Fibroblast of gingiva (primary cell): ENCODE measurements around the gene MRPL45.

ENCODE experiments used
- DNase-seq: peaks from one replicate; pipeline ENCODE4 v3.0.0-alpha.2; 2011; ENCODE audit warnings: low read depth

Gene MRPL45

DNA sequence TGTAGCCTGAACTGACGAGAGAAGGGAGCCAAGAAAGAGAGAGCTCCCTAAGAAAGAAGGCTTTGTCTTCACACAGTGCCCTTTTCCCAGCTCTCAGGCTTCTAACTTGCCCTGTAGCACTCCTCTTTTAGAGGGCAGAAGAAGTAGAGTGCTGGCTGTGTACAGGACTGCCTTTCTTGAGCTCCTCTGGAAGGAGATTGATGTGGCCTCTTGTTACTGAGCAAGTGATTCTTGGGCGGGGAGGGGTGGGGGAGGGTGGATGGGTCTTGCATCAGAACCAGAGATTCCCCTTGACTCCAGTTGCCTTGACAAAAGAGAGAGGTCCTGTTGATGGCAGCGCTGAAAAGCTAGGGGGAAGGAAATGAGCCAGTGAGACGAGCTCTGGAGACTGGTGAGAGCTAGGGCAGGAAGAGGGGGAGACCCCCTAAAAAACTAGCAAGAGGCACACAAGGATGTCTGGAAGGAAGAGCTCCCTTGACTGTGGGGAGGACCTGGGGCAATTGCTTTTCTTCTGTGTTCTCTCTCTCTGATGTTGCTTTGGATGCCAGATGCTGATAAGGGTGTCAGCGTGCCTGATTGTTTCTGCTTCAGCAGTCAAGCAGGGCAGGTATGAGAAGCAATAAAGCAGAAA, 28.4 kb downstream of the MRPL45 start:
- no peak for DNase-seq

- no peak for DNase-seq
These were observed 30.2 kb downstream of the MRPL45 start for GRCh38 chr17:38326996-38327792.

DNA sequence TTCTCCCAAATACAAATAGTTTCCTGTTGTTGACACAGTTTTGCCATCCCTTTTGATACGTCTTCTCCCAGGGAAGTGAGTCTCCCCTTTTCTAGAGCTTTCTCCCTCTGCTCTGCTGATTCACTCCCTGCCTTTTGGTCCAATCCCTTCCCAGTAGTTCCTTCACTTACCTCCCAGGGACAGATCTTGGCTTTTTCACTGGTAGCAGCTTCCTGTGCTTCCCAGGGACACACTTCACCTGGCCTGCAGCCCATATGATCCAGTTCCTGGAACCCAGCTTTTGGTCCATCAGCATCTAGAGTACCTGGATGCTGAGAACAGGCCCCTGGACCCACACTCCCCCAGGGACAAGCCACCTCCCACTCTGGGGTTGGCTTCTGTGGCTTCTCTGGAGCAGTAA, 31.0 kb downstream of the MRPL45 start:
- no peak for DNase-seq

GRCh38 chr17:38328620-38329019, 31.7 kb downstream of the MRPL45 start:
- no peak for DNase-seq

DNA sequence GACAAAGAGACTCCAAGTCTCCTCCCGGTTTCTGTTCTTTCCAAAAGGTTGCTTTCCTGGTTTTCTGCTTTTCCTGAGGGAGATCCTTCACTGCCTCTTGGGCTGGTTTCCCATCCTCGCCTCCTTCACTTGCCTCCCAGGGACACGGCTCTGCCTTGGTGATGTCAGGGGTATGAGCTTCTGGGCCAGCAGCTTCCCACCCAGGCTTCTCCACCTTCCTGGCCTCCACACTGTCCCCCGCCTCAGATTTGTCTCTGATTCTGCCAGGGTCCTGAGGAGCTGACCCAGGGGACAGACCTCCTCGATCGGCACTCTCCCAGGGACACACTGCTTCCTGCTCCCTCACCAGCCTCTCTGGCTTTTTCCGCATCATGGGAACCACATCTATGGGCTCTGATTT, 32.3 kb downstream of the MRPL45 start:
- DNase-seq: no peak

DNA sequence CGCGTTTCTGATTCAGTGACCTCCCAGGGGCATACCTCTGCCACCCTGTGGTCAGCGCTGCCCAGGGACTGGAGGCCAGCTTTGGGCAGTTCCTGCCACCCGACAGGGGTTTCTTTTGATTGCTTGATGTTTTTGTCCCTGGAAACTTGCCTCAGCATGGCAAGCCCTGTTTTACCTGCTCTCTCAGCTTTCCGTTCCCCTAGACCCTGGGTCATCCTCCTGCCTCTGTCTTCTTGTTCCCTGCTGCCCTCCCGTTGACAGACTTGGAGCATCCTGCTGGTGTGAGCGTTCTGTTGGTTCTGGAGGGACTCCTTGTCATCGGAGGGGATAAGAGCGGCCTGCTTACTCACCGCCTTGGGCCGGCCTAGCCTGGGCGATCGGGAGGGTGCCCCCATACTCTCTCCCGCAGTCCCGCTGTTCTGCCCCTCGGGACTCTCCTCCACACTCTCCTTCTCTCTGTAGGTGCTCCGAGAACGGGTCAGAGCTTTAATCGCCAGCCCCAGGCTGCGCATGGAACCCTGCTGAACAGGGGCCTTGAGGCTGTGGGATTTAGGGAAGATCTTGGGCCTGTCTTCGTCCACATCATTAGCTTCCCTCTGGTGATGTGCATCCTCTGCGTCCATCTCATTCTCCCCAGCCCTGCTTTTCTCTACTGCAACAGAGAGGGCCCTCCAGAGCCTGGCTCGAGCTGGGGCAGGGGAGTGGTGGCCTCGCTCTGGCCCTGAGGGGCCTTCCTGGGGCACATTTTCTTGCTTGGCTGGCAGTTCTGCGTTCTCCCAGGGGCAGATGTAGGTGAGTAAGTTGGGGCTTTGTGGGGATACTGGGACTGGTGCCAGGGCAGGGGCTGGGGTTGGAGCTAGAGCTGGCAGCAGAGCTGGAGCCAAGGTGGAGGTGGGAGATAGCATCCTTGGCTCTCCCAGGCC, 33.1 kb downstream of the MRPL45 start:
- no peak for DNase-seq

GRCh38 chr17:38330941-38331411, 34.0 kb downstream of the MRPL45 start:
- no peak for DNase-seq

- DNase-seq: no peak
These were observed 35.8 kb downstream of the MRPL45 start for GRCh38 chr17:38332735-38333134.

- DNase-seq: no peak
These were observed 36.8 kb downstream of the MRPL45 start for GRCh38 chr17:38333635-38334295.

DNA sequence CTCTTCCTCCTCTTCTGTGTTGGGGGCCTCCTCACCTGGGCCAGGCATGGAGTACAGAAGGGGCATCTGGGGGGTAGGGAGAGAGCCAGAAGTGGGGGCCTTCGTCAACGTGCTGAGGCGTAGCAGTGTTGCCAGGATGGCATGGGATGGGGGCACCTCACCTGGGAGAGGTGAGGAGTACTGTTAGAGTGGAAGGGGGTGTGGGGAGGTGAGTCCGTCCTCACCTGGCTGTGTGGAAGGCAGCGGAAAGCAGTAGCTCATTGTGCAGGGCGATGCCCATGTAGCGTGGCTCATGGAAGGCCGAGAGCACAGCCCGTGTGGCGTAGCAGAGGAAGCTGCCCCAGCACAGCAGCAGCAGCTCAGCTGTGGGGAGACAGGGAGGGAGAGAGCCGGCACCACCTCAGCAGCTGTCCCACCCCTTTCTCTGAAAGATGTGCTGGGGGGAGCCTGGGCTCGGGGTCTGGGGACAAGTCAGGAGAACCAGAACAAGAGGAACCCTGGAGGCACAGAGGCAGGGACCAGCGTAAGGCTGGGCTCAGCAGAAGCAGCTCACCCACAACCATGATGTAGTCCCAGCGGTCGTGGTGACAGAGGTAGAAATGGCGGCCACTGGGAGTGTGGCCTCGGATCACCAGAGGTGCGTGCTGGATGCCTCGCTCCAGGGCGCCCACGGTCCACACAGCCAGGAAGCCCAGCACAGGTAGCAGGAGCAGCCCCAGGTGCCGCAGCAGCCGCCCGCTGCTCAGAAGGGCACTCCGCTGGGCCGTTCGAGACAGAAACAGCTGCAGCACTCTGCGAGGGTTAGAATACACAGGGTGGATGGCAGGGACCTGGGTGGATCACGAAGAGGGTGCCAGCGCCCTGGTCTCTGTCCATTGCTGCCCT, 37.8 kb downstream of the MRPL45 start:
- DNase-seq: no peak

DNA sequence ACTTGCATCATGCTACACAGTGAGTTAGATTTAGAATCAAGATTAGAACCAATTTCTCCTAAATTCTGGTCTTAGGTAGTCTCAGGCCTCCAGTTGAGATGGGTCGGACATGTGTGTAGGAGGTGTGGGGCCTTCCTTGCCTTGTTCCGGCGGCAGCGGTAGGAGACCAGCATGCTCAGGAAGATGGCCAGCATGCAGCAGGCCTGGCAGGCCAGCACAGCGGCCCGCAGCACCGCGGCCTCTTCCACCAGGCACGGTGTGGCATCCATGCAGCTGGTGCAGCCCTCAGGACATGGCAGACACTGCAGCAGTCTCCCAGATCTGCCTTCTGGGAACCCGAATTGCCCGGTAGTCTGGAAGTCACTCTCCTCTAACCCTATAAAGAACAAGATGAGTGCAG, 39.9 kb downstream of the MRPL45 start:
- no peak for DNase-seq

GRCh38 chr17:38338053-38338452, 41.1 kb downstream of the MRPL45 start:
- DNase-seq: no peak

DNA sequence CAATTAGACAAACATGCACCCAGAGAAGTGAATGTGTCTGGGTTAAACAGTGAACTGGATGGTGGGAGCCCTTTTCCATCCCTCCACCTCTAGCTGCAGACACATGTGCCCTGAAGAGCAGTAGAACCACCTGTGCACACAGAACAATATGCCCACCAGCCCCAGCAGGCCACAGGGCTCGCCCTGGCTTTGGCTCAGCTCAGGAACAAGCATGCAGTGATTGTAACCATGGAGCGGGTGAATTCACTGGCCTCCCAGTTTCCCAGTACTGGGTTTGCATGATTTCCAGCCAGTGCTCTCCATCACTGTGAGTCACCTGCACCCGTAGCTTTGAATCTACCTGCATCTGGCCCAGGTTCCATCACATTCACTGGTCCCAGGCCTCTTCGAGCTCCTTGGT, 41.6 kb downstream of the MRPL45 start:
- DNase-seq: no peak

- DNase-seq: no peak
These were observed 42.9 kb downstream of the MRPL45 start for GRCh38 chr17:38339891-38340290.

GRCh38 chr17:38341035-38341721, 44.2 kb downstream of the MRPL45 start:
- DNase-seq: no peak

- no peak for DNase-seq
These were observed 46.1 kb downstream of the MRPL45 start for GRCh38 chr17:38342886-38343607.

GRCh38 chr17:38343608-38344419, 46.8 kb downstream of the MRPL45 start, which contains the start of gene GPR179:
Gene GPR179, minus strand, starts transcription at chr17:38343956. Its CDS starts 167 bp downstream, at chr17:38343789.
- no peak for DNase-seq

- no peak for DNase-seq
These were observed 47.4 kb downstream of the MRPL45 start for GRCh38 chr17:38344420-38344745.

DNA sequence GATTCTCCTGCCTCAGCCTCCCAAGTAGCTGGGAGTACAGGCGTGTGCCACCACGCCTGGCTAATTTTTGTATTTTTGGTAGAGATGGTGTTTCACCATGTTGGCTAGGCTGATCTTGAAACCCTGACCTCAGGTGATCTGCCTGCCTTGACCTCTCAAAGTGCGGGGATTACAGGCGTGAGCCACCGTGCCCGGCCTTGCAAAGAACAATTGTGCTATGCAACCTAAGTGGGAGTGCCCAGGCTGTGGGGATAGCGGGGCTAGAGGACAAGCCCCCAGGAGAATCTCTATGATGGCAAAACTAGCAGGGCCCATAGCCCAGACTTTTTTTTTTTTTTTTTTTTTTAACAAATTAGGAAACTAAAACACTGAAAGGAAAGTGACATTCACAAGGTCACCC, 48.8 kb downstream of the MRPL45 start:
- DNase-seq: no peak
